ENCODE data around the gene ASIC5.
"Not testable (repeated sequence)": the region's sequence is repeated elsewhere in the genome, so short reads cannot be mapped to it uniquely, and the experiment has no call there.

ASIC5 gene, protein sequence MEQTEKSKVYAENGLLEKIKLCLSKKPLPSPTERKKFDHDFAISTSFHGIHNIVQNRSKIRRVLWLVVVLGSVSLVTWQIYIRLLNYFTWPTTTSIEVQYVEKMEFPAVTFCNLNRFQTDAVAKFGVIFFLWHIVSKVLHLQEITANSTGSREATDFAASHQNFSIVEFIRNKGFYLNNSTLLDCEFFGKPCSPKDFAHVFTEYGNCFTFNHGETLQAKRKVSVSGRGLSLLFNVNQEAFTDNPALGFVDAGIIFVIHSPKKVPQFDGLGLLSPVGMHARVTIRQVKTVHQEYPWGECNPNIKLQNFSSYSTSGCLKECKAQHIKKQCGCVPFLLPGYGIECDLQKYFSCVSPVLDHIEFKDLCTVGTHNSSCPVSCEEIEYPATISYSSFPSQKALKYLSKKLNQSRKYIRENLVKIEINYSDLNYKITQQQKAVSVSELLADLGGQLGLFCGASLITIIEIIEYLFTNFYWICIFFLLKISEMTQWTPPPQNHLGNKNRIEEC

DNA sequence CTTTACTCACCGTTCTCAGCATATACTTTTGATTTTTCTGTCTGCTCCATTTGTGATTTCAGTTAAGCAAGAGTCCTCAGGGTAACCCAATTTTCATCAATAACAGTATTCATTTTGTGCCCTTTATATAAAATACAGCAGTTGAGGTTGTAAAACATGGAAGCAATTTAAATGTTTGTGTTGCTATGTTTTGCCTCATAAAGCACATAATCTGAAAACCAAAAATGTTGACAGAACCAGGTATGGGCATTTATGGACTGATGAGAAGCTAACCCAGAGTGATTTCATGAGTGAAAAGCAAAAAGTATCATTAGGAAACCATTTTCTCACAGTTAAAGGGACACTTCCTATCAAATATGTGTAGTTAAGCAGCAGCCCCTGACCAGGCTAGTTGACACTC, at the start of gene ASIC5:
Gene ASIC5, minus strand, starts transcription at position 101 of the 400 bp plus-strand sequence. Its CDS starts 51 bp downstream, at position 50.
- DNase-seq (ENCODE audit: low read depth, low spot score), result no peak

DNA sequence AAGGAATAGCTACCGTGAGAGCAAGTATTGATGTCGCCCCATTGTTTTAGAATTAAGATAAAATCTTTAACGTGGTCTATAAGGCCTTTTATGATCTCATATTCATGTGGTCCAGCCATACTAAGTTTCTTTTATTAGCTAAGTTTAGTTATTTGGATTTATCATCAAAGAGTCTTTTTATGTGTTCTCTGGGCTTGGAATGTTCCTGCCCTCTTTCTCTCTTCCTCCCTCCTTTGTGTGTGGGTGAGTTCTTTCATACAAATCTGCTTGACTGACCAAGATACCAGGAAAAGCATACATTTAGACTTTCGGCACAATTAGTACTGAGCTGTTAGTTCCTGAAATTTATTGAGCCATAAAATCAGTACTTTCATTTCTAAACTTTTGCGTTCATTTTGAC, 48.7 kb upstream of the ASIC5 start:
- DNase-seq (ENCODE audit: low read depth, low spot score), result no peak

DNA sequence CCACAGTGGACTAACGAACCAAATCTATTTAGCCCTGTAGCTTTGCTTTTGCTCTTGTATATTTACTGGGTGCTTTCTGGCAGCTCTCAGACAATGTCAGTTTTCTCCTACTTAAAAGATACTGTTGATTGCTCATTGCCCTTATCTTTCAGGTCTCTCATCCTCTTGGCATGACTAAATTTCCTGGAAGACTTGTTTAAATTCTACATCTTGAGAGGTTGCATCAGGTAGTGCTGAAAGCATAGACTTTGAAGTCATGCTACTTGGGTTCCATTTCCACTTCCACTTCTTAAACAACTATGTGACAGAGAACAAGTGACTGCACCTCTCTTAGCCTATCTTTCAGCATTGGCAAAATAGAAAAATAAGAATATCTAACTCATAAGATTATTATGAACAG, 45.8 kb upstream of the ASIC5 start:
- DNase-seq (ENCODE audit: low read depth, low spot score), result no peak

DNA sequence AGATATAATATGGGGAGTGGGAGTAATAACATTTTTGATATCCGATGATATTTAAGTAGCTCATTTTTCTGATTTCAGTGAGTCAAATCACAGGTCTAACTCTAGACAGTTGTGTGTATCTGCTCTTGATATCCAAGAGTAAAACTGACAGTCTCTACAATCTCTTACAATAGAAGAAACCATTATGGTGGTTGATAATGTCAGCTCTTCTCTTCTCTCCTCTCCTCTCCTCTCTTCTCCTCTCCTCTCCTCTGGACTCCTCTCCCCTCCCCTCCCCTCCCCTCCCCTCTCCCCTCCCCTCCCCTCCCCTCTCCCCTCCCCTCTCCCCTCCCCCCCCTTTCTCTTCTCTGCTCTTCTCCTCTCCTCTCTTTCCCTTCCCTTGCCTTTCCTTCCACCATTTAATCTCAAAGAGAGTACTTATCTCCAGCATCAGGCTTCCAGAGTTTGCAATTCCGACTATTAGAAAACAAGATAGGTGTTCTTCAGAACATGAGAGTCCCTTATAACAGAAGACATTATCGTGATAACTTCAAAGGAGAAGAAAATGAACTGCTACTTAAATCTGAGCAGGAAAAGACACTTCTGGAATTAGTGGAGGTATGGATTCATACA, 43.6 kb upstream of the ASIC5 start:
- no peak for DNase-seq (ENCODE audit: low read depth, low spot score)

DNA sequence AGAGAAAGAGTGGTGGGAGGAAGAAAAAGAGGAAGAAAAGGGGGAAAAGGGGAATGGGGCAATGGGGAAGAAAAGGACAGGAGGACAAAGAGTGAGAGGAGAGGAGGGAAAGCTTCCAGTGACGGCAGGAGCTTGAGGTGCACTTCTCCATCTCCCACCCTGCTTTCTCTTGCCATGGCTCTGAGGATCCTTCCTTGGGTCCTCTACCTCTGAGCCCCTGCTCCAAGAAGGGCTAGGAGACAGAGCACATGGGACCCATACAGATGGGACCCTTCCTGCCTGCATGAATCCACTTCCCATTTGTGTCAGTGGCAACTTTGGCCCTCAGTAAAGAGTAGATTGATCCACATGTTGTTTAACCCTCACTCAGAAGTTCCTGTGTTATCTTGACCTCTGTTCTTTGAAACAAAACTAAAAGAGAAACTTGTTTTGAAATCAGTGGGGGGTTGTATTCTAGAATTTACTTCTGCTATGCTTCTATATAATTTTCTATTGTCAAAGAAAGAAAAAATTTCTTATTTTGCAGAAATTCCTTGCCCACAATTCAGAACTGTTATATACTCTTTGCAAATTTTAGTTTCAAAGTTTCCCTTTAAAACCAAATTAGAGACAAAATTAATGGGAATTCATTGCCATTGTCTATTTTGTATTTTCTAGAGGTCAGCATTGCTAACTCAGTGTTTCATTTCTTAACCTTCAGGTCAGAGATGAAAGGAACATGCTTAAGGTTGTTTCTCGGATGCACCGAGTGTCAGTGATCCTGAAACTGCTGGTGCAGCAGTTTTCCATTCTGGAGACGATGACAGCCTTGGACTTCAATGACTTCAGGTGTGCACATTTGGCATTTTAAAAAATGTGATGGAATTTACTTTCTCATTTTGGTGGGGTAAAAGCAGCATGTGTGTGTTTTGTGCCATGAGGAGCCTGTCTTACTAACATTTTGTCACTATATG, 42.4 kb upstream of the ASIC5 start:
- DNase-seq (ENCODE audit: low read depth, low spot score), result no peak

DNA sequence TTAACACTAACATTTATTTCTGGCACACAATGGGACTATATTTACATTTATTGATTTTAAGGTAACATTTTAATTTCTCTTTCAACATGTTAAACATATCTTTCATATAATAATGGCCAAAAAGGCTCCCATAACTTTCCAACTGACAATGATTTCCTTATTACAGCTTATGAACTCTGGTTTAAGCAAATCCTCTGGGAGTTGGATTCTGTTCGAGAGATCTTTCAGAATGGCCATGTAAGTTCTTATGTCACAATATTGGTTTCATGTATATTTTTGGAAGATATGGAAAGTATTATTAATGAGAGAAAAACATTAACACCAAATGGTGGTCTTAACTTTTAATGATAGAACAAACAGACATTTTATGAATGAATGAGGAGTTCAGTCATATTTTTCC, 41.5 kb upstream of the ASIC5 start:
- no peak for DNase-seq (ENCODE audit: low read depth, low spot score)

DNA sequence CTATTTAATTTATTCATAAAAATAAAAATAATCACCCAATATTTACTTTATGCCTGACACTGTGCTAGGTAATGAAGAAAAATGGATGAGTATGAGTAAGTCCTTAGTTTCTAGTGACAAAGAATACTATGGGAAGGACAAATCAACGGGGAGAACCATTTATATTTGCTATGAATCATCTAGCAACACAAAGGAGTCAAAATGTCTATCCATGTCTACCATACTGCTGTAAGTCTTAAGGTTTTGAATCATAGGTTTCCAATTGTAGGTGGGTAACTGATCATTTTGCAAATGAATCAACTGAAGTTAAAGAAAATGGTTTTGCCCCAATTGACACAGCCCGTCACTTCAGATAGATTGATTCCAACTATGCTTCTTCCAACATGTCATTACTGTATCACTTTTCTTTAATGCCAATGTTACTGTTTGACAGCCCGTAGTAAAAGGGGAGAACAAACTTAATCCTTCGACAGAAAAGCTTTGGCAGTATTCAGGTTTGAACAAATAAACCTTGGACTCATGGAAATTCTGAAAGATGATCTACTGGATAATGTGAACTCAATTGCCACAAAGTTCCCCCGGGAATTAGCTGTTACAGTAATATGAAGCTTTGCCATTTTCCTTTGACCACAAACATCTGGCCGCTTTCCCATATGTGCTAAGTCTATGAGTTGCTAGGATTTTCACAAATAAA, 40.6 kb upstream of the ASIC5 start:
- DNase-seq (ENCODE audit: low read depth, low spot score), result no peak

DNA sequence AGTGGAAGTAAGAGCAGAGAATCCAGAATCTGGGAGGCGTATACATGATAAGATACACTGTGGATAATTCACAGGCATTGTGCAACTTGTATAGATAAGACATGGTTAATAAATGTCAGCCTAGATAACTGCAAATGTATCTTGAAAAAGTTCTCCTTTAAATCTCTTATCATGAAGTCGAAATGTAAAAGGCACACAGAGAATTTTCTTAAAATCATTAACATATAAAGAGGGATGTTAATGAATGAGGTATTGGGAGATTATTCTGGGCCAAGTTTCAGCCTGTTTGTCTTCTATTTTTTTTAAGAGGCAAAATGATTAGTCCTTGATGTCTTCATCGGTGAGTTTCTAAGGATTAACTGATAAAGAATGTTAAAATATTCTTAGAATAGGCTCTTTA, 38.3 kb upstream of the ASIC5 start:
- DNase-seq (ENCODE audit: low read depth, low spot score), result no peak

DNA sequence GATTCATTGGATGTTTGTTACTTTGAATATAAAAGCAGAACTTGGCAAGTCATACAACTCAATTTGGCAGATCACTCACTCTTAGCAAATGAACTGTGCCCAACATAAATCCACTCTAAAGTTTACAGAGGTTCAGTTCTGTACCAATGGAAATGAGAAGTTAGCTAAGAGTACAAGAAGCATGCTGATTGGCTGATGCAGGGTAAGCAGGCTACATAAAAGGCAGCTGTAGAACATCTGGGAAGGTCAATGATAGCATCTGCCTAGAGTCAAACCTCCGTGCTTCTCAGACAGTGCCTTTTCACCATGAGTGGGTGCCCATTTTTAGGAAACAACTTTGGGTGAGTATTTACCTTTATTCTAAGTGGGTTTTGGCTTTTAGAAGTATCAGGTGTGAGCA, 37.4 kb upstream of the ASIC5 start, which contains the start of gene TDO2:
Gene TDO2, plus strand, starts transcription at position 244 of the 400 bp plus-strand sequence. Its CDS starts 63 bp downstream, at position 307.
- no peak for DNase-seq (ENCODE audit: low read depth, low spot score)

DNA sequence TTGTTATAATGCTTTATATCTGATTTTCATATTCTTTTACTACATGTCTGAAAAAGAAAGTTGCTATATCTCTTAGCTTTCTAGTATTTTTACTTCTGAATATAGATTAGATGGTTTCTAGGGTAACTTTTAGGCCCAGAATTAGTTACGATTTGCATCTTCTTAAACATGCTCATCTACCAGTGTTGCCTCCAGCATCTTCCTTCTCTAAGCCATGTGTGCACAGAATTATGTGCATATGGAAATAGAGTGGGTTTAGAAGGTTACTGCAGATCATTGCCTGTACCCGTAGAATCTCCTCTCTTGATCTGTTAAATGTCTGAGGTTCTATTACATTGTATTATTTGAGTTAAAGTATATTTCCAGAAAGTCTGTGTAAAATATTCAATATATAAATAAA, 34.9 kb upstream of the ASIC5 start:
- DNase-seq (ENCODE audit: low read depth, low spot score), result no peak

DNA sequence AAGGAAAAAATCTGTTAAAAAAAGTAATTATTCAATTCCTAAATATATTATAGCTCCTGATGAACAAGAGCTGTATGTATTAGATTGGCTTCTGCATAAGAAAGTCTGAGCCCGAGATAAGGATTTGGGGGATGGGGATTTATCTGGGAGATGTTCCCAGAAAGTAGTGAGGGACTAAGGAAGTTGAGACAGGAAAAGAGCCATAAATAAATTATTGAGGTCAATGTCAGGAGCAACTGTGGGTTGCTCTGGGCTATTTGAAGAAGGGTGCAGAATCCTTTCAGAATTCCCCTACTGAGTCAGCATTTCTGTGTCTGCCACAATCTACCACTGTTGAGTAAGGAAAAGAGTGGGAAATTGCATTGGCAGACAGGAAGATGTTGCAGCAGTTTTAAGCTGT, 34.3 kb upstream of the ASIC5 start:
- no peak for DNase-seq (ENCODE audit: low read depth, low spot score)

DNA sequence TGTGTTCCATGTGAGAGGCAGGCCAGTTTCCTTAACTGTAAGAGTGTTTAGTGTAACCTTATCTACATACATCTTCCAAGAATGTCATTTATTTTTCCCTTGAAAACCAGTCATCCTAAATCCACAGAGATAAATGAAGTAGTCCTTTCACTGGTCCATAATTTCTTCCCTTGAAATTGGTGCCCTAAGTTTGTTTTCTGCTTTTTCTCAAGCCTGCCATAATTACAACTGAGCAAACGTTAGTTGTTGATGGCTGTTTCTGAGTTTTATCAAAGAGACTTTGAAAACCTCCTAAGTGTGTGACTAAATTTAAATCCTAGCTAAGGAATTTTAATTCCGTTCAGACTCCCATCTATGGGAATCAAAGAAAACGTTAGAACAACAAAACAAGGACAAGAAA, 33.8 kb upstream of the ASIC5 start:
- no peak for DNase-seq (ENCODE audit: low read depth, low spot score)

DNA sequence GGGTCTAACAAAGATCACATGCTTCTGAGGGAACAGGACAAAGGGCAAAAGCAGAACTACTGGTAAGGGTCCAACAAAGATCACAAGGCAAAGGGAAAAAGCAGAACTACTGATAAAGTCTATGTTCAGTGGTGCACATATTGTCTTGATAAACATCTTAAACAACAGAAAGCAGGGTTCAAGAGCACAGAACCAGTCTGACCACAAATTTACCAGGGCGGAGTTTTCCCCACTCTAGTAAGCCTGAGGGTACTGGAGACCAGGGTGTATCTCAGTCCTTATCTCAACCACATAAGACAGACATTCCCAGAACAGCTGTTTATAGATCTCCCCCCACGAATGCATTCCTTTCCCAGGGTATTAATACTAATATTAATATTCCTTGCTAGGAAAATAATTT, 32.3 kb upstream of the ASIC5 start:
- DNase-seq (ENCODE audit: low read depth, low spot score), result not testable (repeated sequence)

DNA sequence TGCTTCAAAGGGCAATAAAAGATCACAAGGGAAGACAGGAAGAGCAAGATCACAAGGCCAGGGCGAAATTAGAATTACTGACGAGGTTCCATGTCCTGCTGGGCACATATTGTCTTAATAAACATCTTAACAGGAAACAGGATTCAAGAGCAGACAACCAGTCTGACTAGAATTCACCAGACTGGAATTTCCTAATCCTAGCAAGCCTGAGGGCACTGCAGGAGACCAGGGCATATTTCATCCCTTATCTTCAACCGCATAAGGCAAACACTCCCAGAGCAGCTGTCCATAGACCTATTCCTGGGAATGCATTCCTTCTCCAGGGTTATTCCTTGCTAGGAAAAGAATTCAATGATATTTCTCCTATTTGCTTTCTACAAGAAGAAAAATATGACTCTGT, 25.0 kb upstream of the ASIC5 start:
- DNase-seq (ENCODE audit: low read depth, low spot score), result no peak

DNA sequence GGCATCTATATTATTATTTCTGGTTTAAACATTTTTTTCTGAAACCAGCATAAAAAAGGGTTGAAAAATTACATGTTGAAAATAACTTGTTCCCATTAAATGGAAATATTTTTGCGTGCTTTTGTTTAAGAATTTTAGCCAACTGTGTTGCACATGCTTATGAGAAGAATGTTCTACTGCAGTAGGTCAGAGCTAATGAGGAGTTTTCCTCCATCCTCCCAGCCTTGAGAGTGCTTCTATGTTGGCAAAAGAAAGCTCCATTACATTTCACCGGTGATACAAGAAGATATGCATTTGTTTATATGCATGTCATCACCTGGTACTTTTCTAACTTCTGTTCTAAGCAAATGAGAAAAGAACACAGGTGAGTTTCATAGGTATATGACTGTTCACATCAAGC, 23.9 kb upstream of the ASIC5 start:
- DNase-seq (ENCODE audit: low read depth, low spot score), result no peak

DNA sequence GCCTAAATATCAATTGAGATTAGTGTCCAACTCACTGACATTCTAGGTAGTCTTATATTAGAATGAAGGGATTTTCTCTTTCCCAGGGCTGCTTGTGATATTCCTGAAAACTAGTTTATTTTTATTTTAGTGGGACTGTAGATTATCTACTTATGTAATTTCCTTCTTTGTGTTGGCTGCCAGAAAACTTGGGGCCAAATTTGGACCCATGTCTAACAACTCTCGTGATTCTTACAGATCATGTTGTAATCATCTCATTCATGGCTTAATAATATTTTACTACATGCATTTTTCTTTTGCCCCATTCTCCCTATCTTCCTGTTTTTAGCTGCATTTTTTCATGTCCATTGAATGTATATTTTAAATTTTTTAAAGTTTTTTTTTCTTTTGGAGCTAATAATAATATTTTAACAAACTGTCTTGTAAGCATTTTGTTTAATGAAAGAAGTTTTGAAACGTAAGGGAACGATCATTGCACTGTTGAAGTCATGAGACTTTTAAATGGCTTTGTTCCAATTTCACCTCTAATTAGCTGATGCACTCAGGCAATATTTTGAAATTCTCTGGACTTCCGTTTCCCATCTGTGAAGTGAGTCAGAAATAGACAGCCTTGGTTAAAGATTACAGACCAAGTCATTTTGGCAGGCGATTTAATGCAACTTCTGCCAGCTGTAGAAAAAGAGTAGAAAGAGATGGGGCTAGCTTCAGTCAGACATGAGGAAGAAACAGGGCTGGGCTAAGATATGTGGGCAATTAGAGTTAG, 23.1 kb upstream of the ASIC5 start:
- DNase-seq (ENCODE audit: low read depth, low spot score), result no peak

DNA sequence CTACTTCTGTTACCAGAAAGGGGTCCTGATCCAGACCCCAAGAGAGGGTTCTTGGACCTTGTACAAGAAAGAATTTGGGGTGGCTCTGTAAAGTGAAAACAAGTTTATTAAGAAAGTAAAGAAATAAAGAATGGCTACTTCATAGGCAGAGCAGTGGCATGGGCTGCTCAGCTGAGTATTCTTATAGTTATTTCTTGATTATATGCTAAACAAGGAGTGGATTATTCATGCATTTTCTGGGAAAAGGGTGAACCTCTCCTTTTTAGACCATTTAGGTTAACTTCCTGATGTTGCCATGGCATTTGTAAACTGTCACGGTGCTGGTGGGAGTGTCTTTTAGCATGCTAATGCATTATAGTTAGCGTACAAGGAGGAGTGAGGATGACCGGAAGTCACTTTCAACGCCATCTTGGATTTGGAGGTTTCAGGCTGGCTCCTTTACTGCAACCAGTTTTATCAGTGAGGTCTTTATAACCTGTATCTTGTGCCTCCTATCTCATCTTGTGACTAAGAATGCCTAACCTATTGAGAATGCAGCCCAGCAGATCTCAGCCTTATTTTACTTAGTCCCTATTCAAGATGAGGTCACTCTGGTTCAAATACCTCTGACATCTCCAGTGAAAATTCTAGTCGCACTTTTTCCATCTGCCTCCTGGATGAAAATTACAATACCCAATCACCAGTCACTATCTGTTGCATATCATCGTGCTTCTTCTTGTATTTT, 21.9 kb upstream of the ASIC5 start:
- DNase-seq (ENCODE audit: low read depth, low spot score), result no peak

DNA sequence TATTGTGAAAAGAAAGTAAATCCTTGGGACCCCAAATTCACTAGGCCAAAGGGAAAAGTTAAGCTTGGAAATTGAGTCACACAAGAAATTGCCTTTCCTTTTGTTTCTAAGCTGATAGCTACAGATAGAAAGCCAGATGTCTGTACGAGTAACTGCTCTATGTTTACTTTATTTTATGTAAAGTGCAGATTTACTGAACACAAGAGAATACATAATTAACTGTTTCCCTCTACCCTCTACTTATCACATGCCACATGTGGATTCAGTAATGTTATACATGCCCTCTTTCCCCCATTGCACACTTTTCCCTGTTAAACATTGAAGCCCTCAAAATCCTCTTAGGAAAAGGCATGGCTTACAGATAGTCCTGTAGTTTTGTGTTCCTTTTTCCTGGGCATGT, 21.0 kb upstream of the ASIC5 start:
- no peak for DNase-seq (ENCODE audit: low read depth, low spot score)

DNA sequence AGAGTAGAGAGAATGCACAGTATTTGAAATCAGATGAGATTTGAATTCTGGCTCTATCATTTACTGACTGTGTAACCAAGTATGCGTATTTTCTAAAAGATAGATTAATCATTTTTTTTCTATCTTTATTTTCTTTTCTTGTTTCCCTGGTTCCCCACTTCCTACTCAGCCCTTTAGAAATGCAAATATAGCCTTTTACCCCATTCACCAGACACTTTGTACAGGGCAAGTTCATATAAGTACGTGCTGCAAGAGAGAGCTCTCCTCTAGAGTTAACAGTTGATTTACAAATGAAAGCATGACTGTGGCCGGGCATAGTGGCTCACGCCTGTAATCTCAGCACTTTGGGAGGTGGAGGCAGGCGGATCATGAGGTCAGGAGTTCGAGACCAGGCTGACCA, 19.6 kb upstream of the ASIC5 start:
- DNase-seq (ENCODE audit: low read depth, low spot score), result no peak

DNA sequence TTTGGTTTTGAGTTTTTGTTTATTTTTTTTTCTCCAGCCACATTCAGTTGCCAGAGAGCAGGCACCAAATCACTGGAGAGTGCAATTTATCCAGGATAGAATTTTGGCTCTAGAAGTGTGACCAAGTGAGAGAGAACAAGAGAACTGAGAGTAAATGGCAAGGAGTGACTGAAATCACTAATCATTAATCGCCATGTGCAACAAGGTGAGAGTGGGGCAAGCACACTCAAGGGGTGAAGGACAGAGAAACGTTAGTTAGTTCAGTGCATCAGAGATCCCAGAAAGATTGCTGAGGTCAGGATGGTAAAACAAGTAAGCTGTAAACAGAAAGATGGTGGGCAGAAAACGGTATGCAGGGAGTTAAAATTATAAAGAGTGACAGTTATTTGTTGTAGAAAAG, 17.8 kb upstream of the ASIC5 start:
- no peak for DNase-seq (ENCODE audit: low read depth, low spot score)
